PC-3 (cell line): ENCODE data around the gene DIP2C. TPM values are rescaled to one million over a fixed set of nuclear protein-coding genes. Genes with fewer than 3 reads are reported as not detected.

Experiments
- ATAC-seq: fragments of 200-7000 bp; cut with Tn5 transposase; 2 replicates; pipeline ENCODE4 v1.9.1; 2020; ENCODE audit warnings: mild to moderate bottlenecking, moderate library complexity
- BruUV-seq: library from RNA; stranded (reverse); fragments of 400-500 nt; replicated peaks from 2 replicates; lab custom pipeline; 2021; lab: Mats Ljungman, UMichigan
- CTCF ChIA-PET: fragments of 300-600 bp; sonication (Branson Sonifier 250); formaldehyde crosslinking; loops from one replicate; lab custom pipeline; 2022; ENCODE audit warnings: antibody characterized with exemption; lab: Charles Lee
- POLR2A ChIA-PET: fragments of 300-600 bp; sonication (Branson Sonifier 250); formaldehyde crosslinking; loops from one replicate; lab custom pipeline; 2022; ENCODE audit warnings: antibody characterized with exemption; ENCODE audit not compliant: unreplicated experiment; lab: Charles Lee
- DNase-seq: peaks from one replicate; pipeline ENCODE4 v3.0.0-alpha.2; 2015
- H2AFZ ChIP-seq: fragments of 300-600 bp; sonication (generic); 2 replicates; pipeline ENCODE4 v1.6.0; 2016; ENCODE audit warnings: antibody characterized with exemption, low read length
- H3F3A ChIP-seq: fragments of 300-600 bp; sonication (generic); one replicate; pipeline ENCODE4 v1.6.0; 2017; ENCODE audit warnings: antibody characterized with exemption, low read length, control low read depth, mild to moderate bottlenecking; ENCODE audit not compliant: unreplicated experiment
- H3K27ac ChIP-seq: fragments of 300-600 bp; sonication (generic); 2 replicates; pipeline ENCODE4 v1.5.1; 2016; ENCODE audit warnings: mild to moderate bottlenecking, low read length
- H3K27me3 ChIP-seq: fragments of 300-600 bp; sonication (generic); 2 replicates; pipeline ENCODE4 v1.6.1; 2016; ENCODE audit warnings: low read length, mixed read lengths
- H3K36me3 ChIP-seq: fragments of 300-600 bp; sonication (generic); 2 replicates; pipeline ENCODE4 v1.6.1; 2016; ENCODE audit warnings: low read depth, mixed run types, low read length, mixed read lengths
- H3K4me1 ChIP-seq: fragments of 300-600 bp; sonication (generic); 2 replicates; pipeline ENCODE4 v1.5.1; 2016; ENCODE audit warnings: low read length; ENCODE audit not compliant: insufficient read depth
- H3K4me2 ChIP-seq: fragments of 300-600 bp; sonication (generic); 2 replicates; pipeline ENCODE4 v1.6.0; 2016; ENCODE audit warnings: low read length
- H3K4me3 ChIP-seq: fragments of 300-600 bp; sonication (generic); 2 replicates; pipeline ENCODE4 v1.5.1; 2016; ENCODE audit warnings: mild to moderate bottlenecking, low read length, mixed read lengths
- H3K79me2 ChIP-seq: fragments of 300-600 bp; sonication (generic); 2 replicates; pipeline ENCODE4 v1.6.1; 2017; ENCODE audit warnings: low read length, mixed read lengths
- H3K9ac ChIP-seq: fragments of 300-600 bp; sonication (generic); 2 replicates; pipeline ENCODE4 v1.6.0; 2016; ENCODE audit warnings: mild to moderate bottlenecking, low read length
- H3K9me2 ChIP-seq: fragments of 300-600 bp; sonication (generic); replicated peaks from 2 replicates; pipeline ENCODE4 v1.6.1; 2016; ENCODE audit warnings: mixed run types, low read length, mixed read lengths
- H3K9me3 ChIP-seq: fragments of 300-600 bp; sonication (generic); 2 replicates; pipeline ENCODE4 v1.6.1; 2016; ENCODE audit warnings: low read length, mixed read lengths
- H4K20me1 ChIP-seq: fragments of 300-600 bp; sonication (generic); 2 replicates; pipeline ENCODE4 v1.6.1; 2016; ENCODE audit warnings: low read length, mixed read lengths
- CTCF ChIP-seq: fragments of 300-600 bp; sonication (generic); conservative IDR thresholded peaks from 2 replicates; pipeline ENCODE4 v1.5.1; 2017; ENCODE audit warnings: antibody characterized with exemption, low read depth, mild to moderate bottlenecking, low read length
- EZH2 ChIP-seq: fragments of 300-600 bp; sonication (generic); IDR thresholded peaks from one replicate; pipeline ENCODE4 v1.6.1; 2017; ENCODE audit warnings: antibody characterized with exemption, mild to moderate bottlenecking, low read length; ENCODE audit not compliant: unreplicated experiment
- EZH2phosphoT487 ChIP-seq: fragments of 300-600 bp; sonication (generic); IDR thresholded peaks from 2 replicates; pipeline ENCODE4 v1.6.1; 2018; ENCODE audit warnings: mild to moderate bottlenecking, antibody characterized with exemption, low read length, borderline replicate concordance
- intact Hi-C: fragments of 100-400 bp; cut with micrococcal nuclease; formaldehyde crosslinking; loops from 2 replicates; pipeline ENCODE4 v1.9.0; 2023
- total RNA-seq: library from RNA; depleted of rRNA; stranded (reverse); fragments of >200 nt; gene quantifications from 2 replicates; pipeline ENCODE4 v1.2.3, GENCODE V29; 2014

DIP2C gene
- total RNA-seq, 1 experiment from 2014 or later: 3.1 TPM

- TF ChIP-seq EZH2: no peak
- no peak for TF ChIP-seq CTCF
- TF ChIP-seq EZH2phosphoT487: no peak
- H3K79me2 ChIP-seq: no peaks in the 10 kb centered on the region
- ChIA-PET POLR2A (no interaction called here), CTCF (no interaction called here)
- H3F3A ChIP-seq: no peaks in the 10 kb centered on the region
- H2AFZ ChIP-seq: no peak overlapping the region
- H3K9ac ChIP-seq: no peak overlapping the region
- BruUV-seq: no TSS peak
- intact Hi-C loops: no loop called here
- H4K20me1 ChIP-seq: no peaks in the 10 kb centered on the region
- ATAC-seq (no peak), DNase-seq (no peak)
- no peaks in the 10 kb centered on the region for H3K9me2 ChIP-seq
- no peaks in the 10 kb centered on the region for H3K27me3 ChIP-seq
- no peak overlapping the region for H3K4me2 ChIP-seq
- no peaks in the 10 kb centered on the region for H3K9me3 ChIP-seq
- no peaks in the 10 kb centered on the region for H3K4me1 ChIP-seq
- no peak overlapping the region for H3K4me3 ChIP-seq
- no peaks in the 10 kb centered on the region for H3K36me3 ChIP-seq
- H3K27ac ChIP-seq: no peak overlapping the region
Measured at GRCh38 chr10:440127-440526, 249.3 kb downstream of the DIP2C start.

GRCh38 chr10:437698-438490 lies 251.6 kb downstream of the DIP2C start:
- no peak overlapping the region for H3K4me3 ChIP-seq
- no peak overlapping the region for H3K27ac ChIP-seq
- H3K9me2 ChIP-seq: no peaks in the 10 kb centered on the region
- no peak for TF ChIP-seq CTCF
- no peak overlapping the region for H2AFZ ChIP-seq
- no peaks in the 10 kb centered on the region for H3K4me1 ChIP-seq
- H3K79me2 ChIP-seq: no peaks in the 10 kb centered on the region
- no peak for DNase-seq
- intact Hi-C loops: loop anchor here (5.0 kb wide), 1 partner anchor 101 kb away; no protein-coding TSS in a partner anchor
- ATAC-seq: no peak
- POLR2A ChIA-PET: interaction anchor here (0.5 kb wide), 1 partner anchor 108 kb away, joined by 5 read pairs; no protein-coding TSS in a partner anchor
- no peak overlapping the region for H3K9ac ChIP-seq
- CTCF ChIA-PET: no interaction called here
- no peaks in the 10 kb centered on the region for H3K9me3 ChIP-seq
- TSS peak; percentile 12 for BruUV-seq
- no peaks in the 10 kb centered on the region for H3K27me3 ChIP-seq
- peak overlapping the region; percentile 34; the same call in 1 of the 2 replicates for H3K4me2 ChIP-seq
- H3K36me3 ChIP-seq: no peaks in the 10 kb centered on the region
- H3F3A ChIP-seq: no peaks in the 10 kb centered on the region
- H4K20me1 ChIP-seq: no peaks in the 10 kb centered on the region
